Heart right ventricle (tissue), 16 donors: Measurements from ENCODE around the gene TMEM256. TPM values are rescaled to one million over a fixed set of nuclear protein-coding genes. Genes with fewer than 3 reads are reported as not detected.

Source experiments
- ATAC-seq, 8 donors: fragments of 200-7000 bp; cut with Tn5 transposase; one replicate each; pipeline ENCODE4 v1.9.1; 2020; ENCODE audit warnings: mild to moderate bottlenecking in 8 of 8, moderate library complexity in 8 of 8, moderate number of reproducible peaks in 1 of 8
- DNase-seq, 2 donors: peaks; one replicate each; pipeline ENCODE4 v3.0.0-alpha.2; 2020
- H3K27ac ChIP-seq, 10 donors: fragments of 200-600 bp; sonication (generic) in 2 of 10; one replicate each; pipeline versions ENCODE4 v1.5.0 to v1.8.0; 2020 to 2022; ENCODE audit warnings: mild to moderate bottlenecking in 3 of 10
- H3K27me3 ChIP-seq, 7 donors: fragments of 200-600 bp; one replicate each; pipeline ENCODE4 v1.8.0; 2021 to 2022; ENCODE audit warnings: mild to moderate bottlenecking in 2 of 7
- H3K36me3 ChIP-seq, 9 donors: fragments of 200-600 bp; sonication (generic) in 1 of 9; one replicate each; pipeline versions ENCODE4 v1.5.0 to v1.8.0; 2020 to 2022; ENCODE audit warnings: mild to moderate bottlenecking in 2 of 9
- H3K4me1 ChIP-seq, 9 donors: fragments of 200-600 bp; sonication (generic) in 1 of 9; one replicate each; pipeline versions ENCODE4 v1.5.0 to v1.8.0; 2020 to 2022; ENCODE audit warnings: mild to moderate bottlenecking in 4 of 9
- H3K4me3 ChIP-seq, 10 donors: fragments of 200-600 bp; sonication (generic) in 2 of 10; one replicate each; pipeline versions ENCODE4 v1.5.0 to v1.8.0; 2020 to 2022; ENCODE audit warnings: mild to moderate bottlenecking in 7 of 10, moderate library complexity in 2 of 10
- H3K9me3 ChIP-seq, 11 donors: fragments of 200-600 bp in 10 of 11; sonication (generic) in 2 of 11; one replicate each; pipeline versions ENCODE4 v1.5.0 to v1.8.0; 2013 to 2022; ENCODE audit warnings: mild to moderate bottlenecking in 2 of 11, control low read depth in 1 of 11, moderate library complexity in 1 of 11
- WGBS, 2 donors: extraction: QIAGEN DNeasy Blood & Tissue Kit; methylation state at CpG; one replicate each; pipeline ENCODE4 v1.1.7; 2013; ENCODE audit warnings: inconsistent platforms in 1 of 2; 5-methylcytosine and 5-hydroxymethylcytosine counted together
- intact Hi-C, 10 donors: fragments of 100-400 bp; cut with DNase I; formaldehyde crosslinking; loops; one replicate each; pipeline versions ENCODE4 v1.11.1 to v1.14.2; 2022
- polyA plus RNA-seq, 2 donors: library from polyadenylated mRNA; stranded (reverse); fragments of 200-250 nt; gene quantifications; one replicate each; pipeline ENCODE4 v1.2.3, GENCODE V29; 2013
- total RNA-seq, 10 donors: library from RNA; stranded (reverse); fragmentation: NEBNext Ultra II Directional in 3 of 10; extraction: Animal tissue kit (Norgen Biotek cat#: 25700) in 3 of 10; gene quantifications; one replicate each; pipeline versions ENCODE4 v1.2.1 to v1.2.4, GENCODE V29; 2021 to 2023
- TF ChIP-seq, protein P1 (sequence below), 9 donors: fragments of 200-600 bp; sonication (generic) in 2 of 9; IDR thresholded peaks; one replicate each; pipeline versions ENCODE4 v1.5.0 to v1.8.0; 2021 to 2022; ENCODE audit warnings: antibody characterized with exemption in 9 of 9, mild to moderate bottlenecking in 5 of 9, moderate library complexity in 1 of 9
- donor health status: Arrhythmogenic right ventricular cardiomyopathy.
- donor health status: ischemic (EF 13 %, LVEDD 7.1; RV severe dilation, severe dysfunction).
- donor health status: healthy with polysubstance abuse.
- donor health status: DM: no; HTN: yes; CAD: no.
- donor health status: DM: no; HTN: no; CAD: no.
- donor health status: ischemic (EF 25% LVEDD 6.9; RV normal size, moderate dysfunction).
- donor health status: ischemic (EF 25% LVEDD 5.7; RV mildly dilated, moderate dysfunction).
- donor health status: healthy.
- donor health status: DM: yes; HTN: yes; CAD: no.
- donor health status: Ischemic cardiomyopathy.
- donor health status: ischemic (EF 35%, LVEDD 5.7; RV mildly dilated, moderate dysfunction).
- donor health status: nonischemic (EF 11% LVEDD 7.7; RV severe dilation, severe dysfunction).
- donor health status: DM: yes; HTN: yes; CAD: no.
- donor health status: PGD.
- donor health status: ischemic (EF 29% LVEDD 5.4; RV normal size, mild dysfunction).
- donor health status: nonischemic (EF 23%, LVEDD 6.1; RV moderate dilation, normal function).

Gene TMEM256
- total and polyA plus RNA-seq, 12 donors = 61.8 to 169 (median 75.5) TPM

DNA sequence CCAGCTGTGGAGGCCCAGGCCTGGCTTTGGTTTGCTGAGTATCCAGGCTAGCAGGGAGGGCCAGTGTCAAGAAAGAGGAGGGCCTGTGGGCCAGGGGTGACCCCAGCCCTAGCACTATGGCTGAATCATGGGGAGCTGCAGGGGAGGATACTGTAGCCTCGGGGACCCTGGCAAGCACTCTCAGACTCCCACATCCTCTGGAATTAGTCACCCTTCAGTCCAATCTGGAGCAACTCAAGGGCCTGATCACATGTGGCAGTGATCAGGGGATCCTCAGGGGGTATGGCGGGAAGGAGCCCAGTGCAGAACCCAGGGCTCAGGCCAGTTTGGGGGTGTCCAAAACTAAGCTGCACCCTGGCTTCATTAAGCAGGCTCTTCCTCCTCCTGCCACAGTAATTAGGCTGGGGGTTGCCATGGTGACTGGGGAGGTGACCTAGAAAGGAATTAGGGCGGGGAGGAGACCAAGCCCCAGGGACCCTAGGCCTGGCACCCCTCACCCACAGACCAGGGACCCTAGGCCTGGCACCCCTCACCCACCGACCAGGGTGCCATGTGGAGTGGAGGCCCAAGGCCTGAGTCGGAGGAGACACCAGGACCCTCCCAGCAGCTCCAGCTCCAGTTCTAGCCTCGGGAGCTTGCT, 9.6 kb upstream of the TMEM256 start:
- WGBS, 2 donors = 78 to 84% methylated on average over 6 of the region's 6 CpGs
- DNase-seq (no peak), ATAC-seq (peak in 2 of 8 donors; percentile 8 to 32)
- no peak overlapping the region for H3K4me3 ChIP-seq
- intact Hi-C loops = no loop called here
- H3K4me1 ChIP-seq = no peaks in the 10 kb centered on the region
- no peaks in the 10 kb centered on the region for H3K9me3 ChIP-seq
- TF ChIP-seq, protein P1, sequence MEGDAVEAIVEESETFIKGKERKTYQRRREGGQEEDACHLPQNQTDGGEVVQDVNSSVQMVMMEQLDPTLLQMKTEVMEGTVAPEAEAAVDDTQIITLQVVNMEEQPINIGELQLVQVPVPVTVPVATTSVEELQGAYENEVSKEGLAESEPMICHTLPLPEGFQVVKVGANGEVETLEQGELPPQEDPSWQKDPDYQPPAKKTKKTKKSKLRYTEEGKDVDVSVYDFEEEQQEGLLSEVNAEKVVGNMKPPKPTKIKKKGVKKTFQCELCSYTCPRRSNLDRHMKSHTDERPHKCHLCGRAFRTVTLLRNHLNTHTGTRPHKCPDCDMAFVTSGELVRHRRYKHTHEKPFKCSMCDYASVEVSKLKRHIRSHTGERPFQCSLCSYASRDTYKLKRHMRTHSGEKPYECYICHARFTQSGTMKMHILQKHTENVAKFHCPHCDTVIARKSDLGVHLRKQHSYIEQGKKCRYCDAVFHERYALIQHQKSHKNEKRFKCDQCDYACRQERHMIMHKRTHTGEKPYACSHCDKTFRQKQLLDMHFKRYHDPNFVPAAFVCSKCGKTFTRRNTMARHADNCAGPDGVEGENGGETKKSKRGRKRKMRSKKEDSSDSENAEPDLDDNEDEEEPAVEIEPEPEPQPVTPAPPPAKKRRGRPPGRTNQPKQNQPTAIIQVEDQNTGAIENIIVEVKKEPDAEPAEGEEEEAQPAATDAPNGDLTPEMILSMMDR (IDR thresholded peaks at IDR 0.05) = no peak
- H3K27me3 ChIP-seq = no peaks in the 10 kb centered on the region
- H3K36me3 ChIP-seq = peaks cover 0 to 21% (median 0%) of the 10 kb centered on the region in 9 donors
- H3K27ac ChIP-seq = no peak overlapping the region

GRCh38 chr17:7411427-7411750, 7.5 kb upstream of the TMEM256 start:
- no peak for ATAC-seq
- Histone ChIP-seq H3K4me3 (no peak overlapping the region), H3K27me3 (no peaks in the 10 kb centered on the region), H3K4me1 (no peaks in the 10 kb centered on the region), H3K36me3 (peaks cover 0 to 11% (median 0%) of the 10 kb centered on the region in 9 donors), H3K9me3 (no peaks in the 10 kb centered on the region), H3K27ac (no peak overlapping the region)
- TF ChIP-seq, protein P1 (IDR thresholded peaks at IDR 0.05) = no peak
- no peak for DNase-seq
- WGBS, 2 donors = 93 to 95% methylated on average over 8 of the region's 8 CpGs
- intact Hi-C loops = no loop called here

- 91% methylated on average over 25 of the region's 25 CpGs for WGBS, 2 donors
- H3K27me3 ChIP-seq = peaks cover 0 to 5% (median 0%) of the 10 kb centered on the region in 7 donors
Measured at GRCh38 chr17:7410634-7411426, 6.9 kb upstream of the TMEM256 start.

DNA sequence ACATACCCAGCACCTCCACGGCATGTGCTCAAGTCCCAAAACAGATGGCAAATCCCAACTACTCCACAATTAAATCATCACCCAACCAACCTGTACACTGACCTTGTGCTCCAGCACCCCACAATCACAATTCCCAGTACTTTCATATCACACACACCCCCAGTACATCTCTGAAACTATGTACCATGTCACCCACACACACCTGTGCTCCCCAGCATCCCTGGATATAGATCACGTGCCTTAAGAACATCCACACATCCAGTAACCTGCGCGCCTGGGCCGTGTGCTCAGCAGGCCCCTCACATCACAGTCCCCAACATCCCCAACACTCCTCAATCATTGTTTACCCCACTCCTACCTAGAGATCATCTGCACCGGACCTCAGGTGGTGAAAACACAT, 5.8 kb upstream of the TMEM256 start:
- peaks cover 0 to 12% (median 6%) of the 10 kb centered on the region in 9 donors for H3K4me1 ChIP-seq
- peaks cover 0 to 11% (median 0%) of the 10 kb centered on the region in 9 donors for H3K36me3 ChIP-seq
- no peak overlapping the region for H3K27ac ChIP-seq
- WGBS, 2 donors = 93 to 96% methylated on average over 6 of the region's 6 CpGs
- TF ChIP-seq, protein P1 (IDR thresholded peaks at IDR 0.05) = no peak
- no peak for ATAC-seq
- intact Hi-C loops = no loop called here
- no peaks in the 10 kb centered on the region for H3K9me3 ChIP-seq
- no peak overlapping the region for H3K4me3 ChIP-seq
- no peak for DNase-seq
- peaks cover 0 to 16% (median 0%) of the 10 kb centered on the region in 7 donors for H3K27me3 ChIP-seq

More at GRCh38 chr17:7410634-7411426, 6.9 kb upstream of the TMEM256 start:
- no peak overlapping the region for H3K4me3 ChIP-seq
- peaks cover 0 to 4% (median 0%) of the 10 kb centered on the region in 9 donors for H3K4me1 ChIP-seq
- DNase-seq (no peak), ATAC-seq (no peak)
- H3K9me3 ChIP-seq = no peaks in the 10 kb centered on the region
- peaks cover 0 to 11% (median 0%) of the 10 kb centered on the region in 9 donors for H3K36me3 ChIP-seq
- TF ChIP-seq, protein P1 (IDR thresholded peaks at IDR 0.05) = no peak
- intact Hi-C loops = no loop called here
- H3K27ac ChIP-seq = no peak overlapping the region
